ENCODE data around the gene VEGFB. TPM values are rescaled to one million over a fixed set of nuclear protein-coding genes. Genes with fewer than 3 reads are reported as not detected.

Gene VEGFB
- total and polyA plus RNA-seq, 2 of the 4 experiments (the other 2 are of a cell fraction): 3.0 to 25.1 TPM

- DNase-seq: no peak
- Histone ChIP-seq H2AK9ac (replicated peaks; ENCODE audit: low read depth, low read length, poor library complexity) (no peak overlapping the region), H3K9ac (ENCODE audit: low read depth, low read length) (no peak overlapping the region), H4K91ac (ENCODE audit: insufficient read depth, low read depth, low read length) (no peak overlapping the region), H2AFZ (replicated peaks; ENCODE audit: low read length, poor library complexity) (no peak overlapping the region), H2BK15ac (ENCODE audit: low read depth, low read length) (no peak overlapping the region), H4K5ac (ENCODE audit: low read depth, low read length) (no peak overlapping the region), H3K27ac (ENCODE audit: insufficient read depth, low read length) (no peak overlapping the region), H3K56ac (ENCODE audit: extremely low read depth, insufficient read depth, low read length) (no peak overlapping the region), H2BK5ac (ENCODE audit: low read depth, low read length, poor library complexity, severe bottlenecking) (no peak overlapping the region), H3K18ac (ENCODE audit: low read depth, low read length) (no peak overlapping the region), H4K8ac (ENCODE audit: low read depth in 2 of 2, low read length in 2 of 2) (no peak overlapping the region), H3K4ac (ENCODE audit: low read depth, low read length) (no peak overlapping the region), H2BK20ac (ENCODE audit: low read depth, low read length) (no peak overlapping the region), H3K23ac (ENCODE audit: low read depth, low read length) (no peak overlapping the region), H3K36me3 (ENCODE audit: control insufficient read depth, insufficient read depth, low read length) (peaks cover 5% of the 10 kb centered on the region), H4K20me1 (ENCODE audit: insufficient read depth, low read length) (no peaks in the 10 kb centered on the region; the same call in 1 of the 2 replicates), H3K4me3 (ENCODE audit: insufficient read depth, low read depth, low read length) (no peak overlapping the region), H3K79me1 (ENCODE audit: low read depth in 1 of 2, low read length in 2 of 2) (peaks cover 22 to 37% of the 10 kb centered on the region in 2 experiments; a peak in 3 of 4 replicates), H3K9me3 (ENCODE audit: control insufficient read depth, insufficient read depth, low read length) (no peaks in the 10 kb centered on the region), H2BK120ac (ENCODE audit: low read depth, low read length) (no peak overlapping the region), H3K14ac (replicated peaks; ENCODE audit: low read depth, low read length) (no peak overlapping the region), H3K27me3 (ENCODE audit: control insufficient read depth, insufficient read depth, low read length) (no peaks in the 10 kb centered on the region), H3K4me2 (ENCODE audit: low read depth, low read length) (no peak overlapping the region), H3K9me1 (ENCODE audit: insufficient read depth, low read length) (peaks cover 24% of the 10 kb centered on the region), H2AK5ac (ENCODE audit: low read depth, low read length) (no peak overlapping the region), H3K4me1 (ENCODE audit: control insufficient read depth, insufficient read depth, low read length) (peaks cover 14% of the 10 kb centered on the region)
- no peak for ATAC-seq (ENCODE audit: low read depth)
- ChIA-PET POLR2A (ENCODE audit: unreplicated experiment) (no interaction called here), CTCF (no interaction called here)
- TF ChIP-seq MXI1 (IDR thresholded peaks at IDR 0.05; ENCODE audit: borderline replicate concordance, low read depth, low read length) (no peak), RFX5 (IDR thresholded peaks at IDR 0.05; ENCODE audit: low read depth, low read length) (no peak), BHLHE40 (IDR thresholded peaks at IDR 0.05; ENCODE audit: low read depth, low read length) (no peak), RCOR1 (IDR thresholded peaks at IDR 0.05; ENCODE audit: insufficient replicate concordance, low read length) (no peak), RAD21 (IDR thresholded peaks at IDR 0.05; ENCODE audit: low read length) (no peak), NFE2L2 (IDR thresholded peaks at IDR 0.05; ENCODE audit: low read depth, low read length) (no peak), SMC3 (IDR thresholded peaks at IDR 0.05; ENCODE audit: low read depth, low read length) (no peak), CHD1 (IDR thresholded peaks at IDR 0.05; ENCODE audit: low read depth, low read length) (no peak), MAZ (IDR thresholded peaks at IDR 0.05; ENCODE audit: borderline replicate concordance, low read depth, low read length) (no peak), FOS (IDR thresholded peaks at IDR 0.05; ENCODE audit: low read depth, low read length) (no peak), USF2 (IDR thresholded peaks at IDR 0.05; ENCODE audit: low read depth, low read length) (no peak), CEBPB (IDR thresholded peaks at IDR 0.05; ENCODE audit: low read depth, low read length) (no peak), ELK1 (IDR thresholded peaks at IDR 0.05; ENCODE audit: borderline replicate concordance, low read depth, low read length) (no peak), CTCF (conservative IDR thresholded peaks at IDR 0.05; ENCODE audit: low read depth, low read length) (no peak), POLR2A (IDR thresholded peaks at IDR 0.05; ENCODE audit: low read depth, low read length) (no peak), MAFK (IDR thresholded peaks at IDR 0.05; ENCODE audit: low read depth, low read length) (no peak)
- in situ Hi-C loops (cut with MboI; ENCODE audit: low sequenced_read_pairs): no loop called here
- dilution Hi-C loops (cut with HindIII; ENCODE audit: low sequenced_read_pairs, unreplicated experiment): no loop called here
- intact Hi-C loops (cut with micrococcal nuclease): no loop called here
- WGBS, 2 experiments (ENCODE audit: extremely low coverage in 2 of 2, insufficient read length in 1 of 2): 82% methylated on average over 4 of the region's 9 CpGs; no CpG with 5 or more reads in 1 of the 2 experiments
- no TSS peak for BruUV-seq (replicated peaks)
Measured at GRCh38 chr11:64222651-64223000, 11.8 kb upstream of the VEGFB start.
